Adrenal gland (tissue), 5 donors: Measurements from ENCODE around the gene CSNK1A1.

ENCODE experiments used
- POLR2A ChIP-seq, 2 donors: fragments of 450-650 bp; IDR thresholded peaks; one replicate each; pipeline ENCODE4 v1.6.1; 2017; ENCODE audit warnings: antibody characterized with exemption in 2 of 2, mild to moderate bottlenecking in 2 of 2, moderate library complexity in 1 of 2
- TF ChIP-seq, protein P1 (sequence below), 6 experiments: fragments of 450-650 bp in 4 of 6; fragments of 200-600 bp in 2 of 6; sonication (generic) in 1 of 6; IDR thresholded peaks; 1 replicate in 5 of 6; 2 replicates in 1 of 6; pipeline versions ENCODE4 v1.5.1 to v1.8.0; 2016 to 2021; ENCODE audit warnings: antibody characterized with exemption in 6 of 6, mild to moderate bottlenecking in 2 of 6, moderate library complexity in 1 of 6
- donor health status: DM: no; HTN: no; CAD: no.

DNA sequence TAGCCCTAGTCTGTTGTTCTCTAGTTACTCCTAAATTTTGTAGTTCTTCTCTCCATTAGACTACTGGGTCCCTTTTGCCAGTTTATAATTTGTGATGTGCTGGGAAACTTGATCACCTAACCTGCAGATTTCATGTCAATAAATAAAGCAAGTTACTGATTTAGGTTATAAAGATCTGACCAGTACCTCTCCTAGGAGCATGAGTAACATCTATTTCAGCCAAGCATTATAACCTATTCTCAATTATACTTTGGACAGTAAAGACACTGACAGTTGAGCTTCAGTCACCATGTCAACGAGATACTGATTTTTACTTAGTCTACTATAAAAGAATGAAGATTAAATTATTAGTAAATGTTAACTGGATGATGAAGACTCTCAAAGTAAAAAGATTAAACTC lies 36.7 kb downstream of the CSNK1A1 start:
- TF ChIP-seq, protein P1, sequence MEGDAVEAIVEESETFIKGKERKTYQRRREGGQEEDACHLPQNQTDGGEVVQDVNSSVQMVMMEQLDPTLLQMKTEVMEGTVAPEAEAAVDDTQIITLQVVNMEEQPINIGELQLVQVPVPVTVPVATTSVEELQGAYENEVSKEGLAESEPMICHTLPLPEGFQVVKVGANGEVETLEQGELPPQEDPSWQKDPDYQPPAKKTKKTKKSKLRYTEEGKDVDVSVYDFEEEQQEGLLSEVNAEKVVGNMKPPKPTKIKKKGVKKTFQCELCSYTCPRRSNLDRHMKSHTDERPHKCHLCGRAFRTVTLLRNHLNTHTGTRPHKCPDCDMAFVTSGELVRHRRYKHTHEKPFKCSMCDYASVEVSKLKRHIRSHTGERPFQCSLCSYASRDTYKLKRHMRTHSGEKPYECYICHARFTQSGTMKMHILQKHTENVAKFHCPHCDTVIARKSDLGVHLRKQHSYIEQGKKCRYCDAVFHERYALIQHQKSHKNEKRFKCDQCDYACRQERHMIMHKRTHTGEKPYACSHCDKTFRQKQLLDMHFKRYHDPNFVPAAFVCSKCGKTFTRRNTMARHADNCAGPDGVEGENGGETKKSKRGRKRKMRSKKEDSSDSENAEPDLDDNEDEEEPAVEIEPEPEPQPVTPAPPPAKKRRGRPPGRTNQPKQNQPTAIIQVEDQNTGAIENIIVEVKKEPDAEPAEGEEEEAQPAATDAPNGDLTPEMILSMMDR (IDR thresholded peaks at IDR 0.05): no peak
- TF ChIP-seq POLR2A (IDR thresholded peaks at IDR 0.05): no peak
